HG02610 (cell line): Measurements from ENCODE around the gene FAM168B.

Source experiments
- ATAC-seq: cut with Tn5 transposase; IDR thresholded peaks from one replicate; pipeline ENCODE4 v1.9.1; 2021; ENCODE audit warnings: mild to moderate bottlenecking, moderate library complexity; ENCODE audit not compliant: unreplicated experiment

Gene FAM168B

DNA sequence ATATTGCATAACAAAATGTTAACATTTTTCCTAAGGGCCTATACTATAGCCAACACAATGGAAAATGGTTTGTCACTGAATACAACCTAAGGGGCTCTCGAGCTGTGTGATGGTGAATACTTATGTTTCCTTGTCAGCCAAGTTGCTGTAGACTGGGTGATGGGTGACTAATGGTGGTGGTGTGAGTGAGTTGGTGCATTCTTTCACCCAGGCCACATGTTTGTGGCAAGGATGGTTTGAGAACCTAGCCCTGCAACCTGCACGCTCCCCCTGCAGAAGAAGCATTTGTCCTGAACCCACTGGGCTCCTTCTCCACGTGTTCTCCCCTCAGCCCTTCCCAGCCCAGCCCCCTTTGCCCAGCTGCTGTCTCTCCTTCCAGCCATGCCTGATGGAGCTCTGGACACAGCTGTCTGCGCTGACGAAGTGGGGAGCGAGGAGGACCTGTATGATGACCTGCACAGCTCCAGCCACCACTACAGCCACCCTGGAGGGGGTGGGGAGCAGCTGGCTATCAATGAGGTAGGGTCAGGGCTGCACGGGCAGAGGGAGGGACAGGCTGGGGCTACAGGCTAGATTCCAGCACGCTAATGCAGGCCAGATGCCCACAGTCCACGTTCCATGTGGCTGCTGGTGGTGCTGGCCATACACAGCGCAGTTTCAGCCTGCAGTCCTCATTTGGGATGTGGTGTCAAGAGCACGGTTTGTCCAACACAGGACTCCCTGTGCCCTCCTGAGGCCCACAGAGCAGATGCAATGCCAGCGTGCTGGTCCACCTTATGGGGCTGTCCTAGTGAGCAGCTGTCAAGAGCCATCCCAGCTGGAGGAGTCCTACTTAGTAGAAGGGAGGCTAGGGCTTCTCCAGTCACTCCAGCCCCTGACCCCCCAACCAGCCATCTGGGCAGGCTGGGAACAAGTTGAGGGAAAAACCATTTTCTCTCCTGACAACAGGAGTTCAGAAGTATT, 65.4 kb downstream of the FAM168B start:
- no peak for ATAC-seq

DNA sequence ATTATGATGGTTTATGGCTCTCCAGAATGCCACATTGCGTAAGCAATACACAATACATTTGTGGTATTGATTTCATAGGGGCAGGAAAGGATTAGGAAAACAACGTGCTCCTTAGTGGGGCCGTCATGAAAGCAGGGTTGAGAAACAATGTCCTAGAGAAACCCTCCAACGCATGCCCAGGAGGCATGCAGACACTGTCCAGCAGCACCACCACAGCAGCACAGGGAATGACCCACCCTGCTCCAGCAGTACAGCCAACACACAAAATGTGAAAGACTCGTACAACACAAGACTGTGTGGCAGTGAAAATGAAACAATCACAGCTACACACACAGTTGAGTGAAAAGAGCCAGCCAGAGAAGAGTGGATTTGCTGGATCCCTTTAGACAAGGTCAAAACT, 66.3 kb downstream of the FAM168B start:
- no peak for ATAC-seq

DNA sequence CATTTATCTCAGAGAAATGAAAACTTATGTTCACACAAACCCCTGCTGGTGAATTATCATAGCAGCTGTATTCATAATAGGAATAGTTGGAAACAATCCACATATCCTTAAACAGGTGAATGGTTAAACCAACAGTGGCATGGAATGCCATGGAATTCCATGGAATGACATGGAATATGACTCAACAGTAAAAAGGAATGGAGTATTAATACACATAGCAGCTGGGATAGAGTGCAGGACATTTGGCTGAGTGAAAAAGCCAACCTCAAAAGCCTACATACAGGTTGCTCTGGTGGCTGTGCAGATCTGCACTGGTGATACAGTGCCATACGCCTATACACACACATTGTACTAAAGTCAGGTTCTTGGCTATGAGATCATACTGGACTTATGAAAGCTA, 69.5 kb downstream of the FAM168B start:
- no peak for ATAC-seq

DNA sequence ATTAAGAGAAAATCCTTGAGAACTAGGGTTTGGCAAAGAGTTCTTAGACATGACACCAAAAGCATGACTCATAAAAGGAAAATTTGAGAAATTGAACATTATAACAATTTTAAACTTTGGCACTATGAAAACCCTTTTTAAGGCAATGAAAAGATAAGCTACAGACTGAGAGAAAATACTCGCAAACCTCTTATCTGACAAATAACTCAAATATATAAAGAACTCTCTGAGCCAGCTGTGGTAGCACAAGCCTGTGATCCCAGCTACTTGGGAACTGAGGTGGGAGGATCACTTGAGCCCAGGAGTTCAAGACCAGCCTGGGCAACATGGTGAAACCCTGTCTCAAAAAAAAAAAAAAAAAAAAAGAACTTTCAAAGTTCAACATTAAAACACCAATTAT, 70.5 kb downstream of the FAM168B start:
- ATAC-seq = no peak

- ATAC-seq = no peak
Measured at GRCh38 chr2:131016826-131017741, 76.2 kb downstream of the FAM168B start.

GRCh38 chr2:131015764-131016163, 77.5 kb downstream of the FAM168B start:
- no peak for ATAC-seq

GRCh38 chr2:131014141-131014540, 79.1 kb downstream of the FAM168B start:
- no peak for ATAC-seq

GRCh38 chr2:131011486-131011885, 81.8 kb downstream of the FAM168B start:
- no peak for ATAC-seq

DNA sequence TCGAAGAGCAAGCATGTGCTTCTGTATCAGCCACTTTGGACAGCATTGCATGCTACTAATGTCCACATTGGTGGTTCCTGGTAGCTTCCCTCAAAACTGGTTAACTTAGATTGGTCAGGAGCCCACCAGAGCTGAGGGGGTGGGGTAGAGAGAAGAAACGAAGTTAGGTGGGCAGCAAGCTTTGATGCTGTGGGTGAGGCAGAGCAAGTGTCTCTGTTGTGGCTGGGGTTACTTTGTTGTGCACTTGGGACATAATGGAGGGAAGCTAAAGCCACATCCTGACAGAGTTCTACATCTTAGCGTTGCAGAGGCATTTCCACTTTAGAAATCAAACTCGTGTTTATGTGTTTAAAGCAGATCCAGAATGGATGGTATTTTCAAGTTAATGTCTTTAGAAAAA, 82.7 kb downstream of the FAM168B start:
- no peak for ATAC-seq

DNA sequence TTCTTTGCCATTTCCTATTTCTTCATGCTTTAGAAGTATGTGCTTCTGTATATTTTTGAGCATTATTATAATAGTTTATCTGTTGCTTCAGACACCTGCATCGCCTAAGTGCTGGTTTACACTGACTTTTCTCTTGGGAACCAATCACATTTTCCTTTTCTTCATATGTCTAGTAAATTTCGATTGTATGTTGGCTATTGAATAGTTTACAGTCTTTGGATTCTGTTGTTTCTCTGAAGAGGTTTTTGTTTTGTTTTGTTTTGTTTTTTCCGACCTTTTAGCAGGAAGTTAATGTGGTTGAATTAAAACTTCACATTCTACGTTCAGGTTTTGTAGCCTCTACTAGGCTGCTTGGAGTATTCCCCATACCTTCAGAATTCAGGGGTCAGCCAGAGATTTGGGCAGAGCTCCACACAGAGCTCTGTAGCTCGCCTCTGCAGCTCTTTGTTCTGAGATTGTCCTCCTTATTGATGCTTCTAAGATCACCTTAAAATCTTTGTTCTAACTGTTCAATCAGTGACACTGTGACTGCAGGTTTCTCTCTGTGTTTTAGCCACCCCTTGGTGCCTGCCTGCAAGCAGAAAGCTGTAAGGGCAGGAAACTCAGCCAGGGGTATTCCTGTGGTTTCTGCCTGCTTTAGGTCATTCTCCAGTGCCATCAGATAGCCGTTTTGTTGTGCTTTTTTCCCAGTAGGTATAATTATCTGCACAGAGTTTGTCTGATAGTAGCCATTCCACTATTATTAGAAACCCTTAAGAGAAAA, 83.4 kb downstream of the FAM168B start:
- no peak for ATAC-seq

DNA sequence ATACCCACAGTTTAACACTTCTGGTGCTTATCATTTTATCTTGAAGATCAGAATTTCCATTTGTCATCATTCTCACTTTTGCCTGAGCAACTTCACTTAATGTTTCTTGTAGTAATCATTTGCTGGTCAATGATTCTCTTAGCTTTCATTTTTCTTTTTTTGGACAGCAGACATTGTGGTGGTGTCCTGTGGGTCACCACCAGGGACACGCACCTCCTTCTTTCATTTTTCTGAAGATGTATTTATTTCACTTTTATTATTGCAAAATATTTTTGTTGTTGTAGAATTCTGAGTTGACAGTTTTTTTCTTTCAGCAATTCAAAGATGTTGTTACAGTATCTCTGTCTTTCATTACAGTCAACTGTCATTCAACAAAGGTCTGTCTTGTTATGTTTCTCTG, 84.3 kb downstream of the FAM168B start:
- no peak for ATAC-seq

- no peak for ATAC-seq
Measured at GRCh38 chr2:131006561-131006960, 86.7 kb downstream of the FAM168B start.

- no peak for ATAC-seq
Measured at GRCh38 chr2:131005216-131005935, 87.9 kb downstream of the FAM168B start.

GRCh38 chr2:131004446-131005209, 88.6 kb downstream of the FAM168B start:
- ATAC-seq = no peak

DNA sequence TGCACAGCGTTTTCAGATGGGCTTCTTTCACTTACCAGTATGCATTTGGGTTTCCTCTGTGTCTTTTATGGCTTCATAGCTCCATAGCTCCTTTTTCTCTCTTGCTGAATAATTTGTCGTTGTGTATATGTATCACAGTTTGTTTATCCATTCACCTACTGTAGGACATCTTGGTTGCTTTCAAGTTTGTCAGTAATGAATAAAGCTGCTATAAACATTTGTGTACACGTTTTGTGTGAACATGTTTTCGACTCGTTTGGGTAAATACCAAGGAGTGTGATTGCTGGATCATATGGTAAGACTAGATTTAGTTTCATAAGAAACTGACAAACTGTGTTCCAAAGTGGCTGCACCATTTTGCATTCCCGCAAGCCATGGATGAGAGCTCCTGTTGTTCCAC, 94.7 kb downstream of the FAM168B start:
- no peak for ATAC-seq
